H9 (cell line): Measurements from ENCODE around the gene CCDC172. TPM values are rescaled to one million over a fixed set of nuclear protein-coding genes. Genes with fewer than 3 reads are reported as not detected.

ENCODE experiments used
- DNase-seq: peaks from one replicate; pipeline ENCODE4 v3.0.0-alpha.2; 2017
- H2AFZ ChIP-seq: one replicate; pipeline ENCODE4 v1.6.1; 2013; ENCODE audit warnings: mild to moderate bottlenecking, low read length, control low read depth, moderate library complexity
- H2AK5ac ChIP-seq: 2 replicates; pipeline ENCODE4 v1.6.1; 2013; ENCODE audit warnings: low read length, control low read depth, mixed read lengths; ENCODE audit not compliant: insufficient read length
- H2BK120ac ChIP-seq: one replicate; pipeline ENCODE4 v1.6.1; 2013; ENCODE audit warnings: low read depth, mild to moderate bottlenecking, low read length, control low read depth, inconsistent platforms; ENCODE audit not compliant: poor library complexity, severe bottlenecking
- H2BK12ac ChIP-seq: 2 replicates; pipeline ENCODE4 v1.6.1; 2013; ENCODE audit warnings: low read length, control low read depth, mixed read lengths, low read depth; ENCODE audit not compliant: insufficient read length
- H2BK15ac ChIP-seq: 2 replicates; pipeline ENCODE4 v1.6.1; 2013; ENCODE audit warnings: low read depth, low read length, control low read depth
- H2BK20ac ChIP-seq: one replicate; pipeline ENCODE4 v1.6.1; 2013; ENCODE audit warnings: low read depth, mild to moderate bottlenecking, low read length, control low read depth, inconsistent platforms; ENCODE audit not compliant: poor library complexity, severe bottlenecking
- H2BK5ac ChIP-seq: 2 replicates; pipeline ENCODE4 v1.6.1; 2013; ENCODE audit warnings: low read length, control low read depth, mixed read lengths; ENCODE audit not compliant: insufficient read length
- H3K14ac ChIP-seq: 2 replicates; pipeline ENCODE4 v1.6.1; 2013; ENCODE audit warnings: low read length, control low read depth; ENCODE audit not compliant: insufficient read depth
- H3K18ac ChIP-seq: 2 replicates; pipeline ENCODE4 v1.6.1; 2013; ENCODE audit warnings: low read depth, mild to moderate bottlenecking, mixed read lengths, low read length, control low read depth; ENCODE audit not compliant: insufficient read length
- H3K23ac ChIP-seq: 2 replicates; pipeline ENCODE4 v1.6.1; 2013; ENCODE audit warnings: low read length, control low read depth, mixed read lengths, low read depth; ENCODE audit not compliant: insufficient read length
- H3K23me2 ChIP-seq: 2 replicates; pipeline ENCODE4 v1.6.1; 2013; ENCODE audit warnings: low read depth, mild to moderate bottlenecking, mixed read lengths, low read length, control low read depth; ENCODE audit not compliant: insufficient read length, poor library complexity, severe bottlenecking
- H3K27ac ChIP-seq: 2 replicates; pipeline ENCODE4 v1.5.1; 2013; ENCODE audit warnings: low read length, control low read depth, mixed read lengths, low read depth; ENCODE audit not compliant: insufficient read length
- H3K27me3 ChIP-seq: 2 replicates; pipeline ENCODE4 v1.6.1; 2013; ENCODE audit warnings: low read length, control low read depth, inconsistent platforms; ENCODE audit not compliant: insufficient read depth
- H3K4ac ChIP-seq: 2 replicates; pipeline ENCODE4 v1.6.1; 2013; ENCODE audit warnings: low read depth, mild to moderate bottlenecking, control low read depth, inconsistent platforms, low read length, moderate library complexity
- H3K4me1 ChIP-seq: 2 replicates; pipeline ENCODE4 v1.6.1; 2013; ENCODE audit warnings: low read length, control low read depth, inconsistent platforms; ENCODE audit not compliant: insufficient read depth
- H3K4me2 ChIP-seq: 2 replicates; pipeline ENCODE4 v1.6.1; 2013; ENCODE audit warnings: low read length, control low read depth, mixed read lengths; ENCODE audit not compliant: insufficient read length, insufficient read depth
- H3K56ac ChIP-seq: 2 replicates; pipeline ENCODE4 v1.6.1; 2013; ENCODE audit warnings: low read depth, mild to moderate bottlenecking, mixed read lengths, low read length, control low read depth; ENCODE audit not compliant: insufficient read length
- H3K79me1 ChIP-seq: 2 replicates; pipeline ENCODE4 v1.6.1; 2013; ENCODE audit warnings: low read depth, mild to moderate bottlenecking, moderate library complexity, low read length, control low read depth, inconsistent platforms; ENCODE audit not compliant: insufficient read depth, poor library complexity, severe bottlenecking
- H3K79me2 ChIP-seq: 2 replicates; pipeline ENCODE4 v1.6.1; 2013; ENCODE audit warnings: low read length, control low read depth, inconsistent platforms; ENCODE audit not compliant: insufficient read depth
- H3K9ac ChIP-seq: 2 replicates; pipeline ENCODE4 v1.6.1; 2013; ENCODE audit warnings: low read length, control low read depth, mixed read lengths; ENCODE audit not compliant: insufficient read length; ENCODE audit errors: extremely low read depth
- H3K9me3 ChIP-seq: one replicate; pipeline ENCODE4 v1.6.1; 2013; ENCODE audit warnings: low read depth, low read length, inconsistent platforms; ENCODE audit not compliant: control insufficient read depth
- H3T11ph ChIP-seq: one replicate; pipeline ENCODE4 v1.6.1; 2013; ENCODE audit warnings: mild to moderate bottlenecking, low read length, control low read depth, inconsistent platforms
- H4K20me1 ChIP-seq: one replicate; pipeline ENCODE4 v1.6.1; 2013; ENCODE audit not compliant: control insufficient read depth, insufficient read length, insufficient read depth
- H4K5ac ChIP-seq: 2 replicates; pipeline ENCODE4 v1.6.1; 2013; ENCODE audit warnings: low read depth, mild to moderate bottlenecking, mixed read lengths, low read length, control low read depth; ENCODE audit not compliant: insufficient read length
- H4K8ac ChIP-seq: replicated peaks from 2 replicates; pipeline ENCODE4 v1.6.1; 2013; ENCODE audit warnings: low read length, control low read depth, mixed read lengths, low read depth; ENCODE audit not compliant: insufficient read length
- H4K91ac ChIP-seq: 2 replicates; pipeline ENCODE4 v1.6.1; 2013; ENCODE audit warnings: low read depth, mild to moderate bottlenecking, moderate library complexity, mixed read lengths, low read length, control low read depth; ENCODE audit not compliant: insufficient read length
- H3K27ac Mint-ChIP-seq, 3 experiments: 2 replicates in 2 of 3; 3 replicates in 1 of 3; pipeline ENCODE4 v1.8.0; 2020 to 2021; ENCODE audit warnings: mixed read lengths in 3 of 3, mild to moderate bottlenecking in 1 of 3, moderate library complexity in 1 of 3
- H3K27me3 Mint-ChIP-seq: 2 replicates; pipeline ENCODE4 v1.8.0; 2021; ENCODE audit warnings: low read depth, mild to moderate bottlenecking, moderate library complexity, mixed read lengths
- H3K36me3 Mint-ChIP-seq, 3 experiments: 2 replicates in 2 of 3; 3 replicates in 1 of 3; pipeline ENCODE4 v1.8.0; 2020 to 2021; ENCODE audit warnings: low read depth in 3 of 3, mixed read lengths in 3 of 3; ENCODE audit not compliant: insufficient read depth in 1 of 3
- H3K4me1 Mint-ChIP-seq, 2 experiments: 2 replicates each; pipeline ENCODE4 v1.8.0; 2020; ENCODE audit warnings: mixed read lengths in 2 of 2
- H3K4me3 Mint-ChIP-seq, 2 experiments: 2 replicates in 1 of 2; 3 replicates in 1 of 2; pipeline ENCODE4 v1.8.0; 2020 to 2021; ENCODE audit warnings: mild to moderate bottlenecking in 2 of 2, mixed read lengths in 2 of 2, moderate library complexity in 1 of 2
- H3K9me3 Mint-ChIP-seq, 2 experiments: 2 replicates in 1 of 2; 3 replicates in 1 of 2; pipeline ENCODE4 v1.8.0; 2020; ENCODE audit warnings: mild to moderate bottlenecking in 2 of 2, mixed read lengths in 2 of 2, moderate library complexity in 1 of 2
- WGBS: extraction: QIAGEN DNeasy Blood & Tissue Kit; methylation state at CpG from one replicate; pipeline ENCODE4 v1.1.7; 2013; ENCODE audit warnings: missing lambda C conversion rate, low lambda C conversion rate, mixed read lengths; ENCODE audit not compliant: insufficient read length; ENCODE audit errors: extremely low coverage; 5-methylcytosine and 5-hydroxymethylcytosine counted together
- total RNA-seq: library from RNA; stranded (reverse); gene quantifications from 2 replicates; pipeline ENCODE4 v1.2.1, GENCODE V29; 2021
- TF ChIP-seq, protein P1 (sequence below): fragments of 200-600 bp; sonication (generic); conservative IDR thresholded peaks from 3 replicates; pipeline ENCODE4 v1.8.0; 2021; ENCODE audit warnings: antibody characterized with exemption, mild to moderate bottlenecking

CCDC172 gene
- total RNA-seq, 1 experiment from 2014 or later, result 1.3 TPM

DNA sequence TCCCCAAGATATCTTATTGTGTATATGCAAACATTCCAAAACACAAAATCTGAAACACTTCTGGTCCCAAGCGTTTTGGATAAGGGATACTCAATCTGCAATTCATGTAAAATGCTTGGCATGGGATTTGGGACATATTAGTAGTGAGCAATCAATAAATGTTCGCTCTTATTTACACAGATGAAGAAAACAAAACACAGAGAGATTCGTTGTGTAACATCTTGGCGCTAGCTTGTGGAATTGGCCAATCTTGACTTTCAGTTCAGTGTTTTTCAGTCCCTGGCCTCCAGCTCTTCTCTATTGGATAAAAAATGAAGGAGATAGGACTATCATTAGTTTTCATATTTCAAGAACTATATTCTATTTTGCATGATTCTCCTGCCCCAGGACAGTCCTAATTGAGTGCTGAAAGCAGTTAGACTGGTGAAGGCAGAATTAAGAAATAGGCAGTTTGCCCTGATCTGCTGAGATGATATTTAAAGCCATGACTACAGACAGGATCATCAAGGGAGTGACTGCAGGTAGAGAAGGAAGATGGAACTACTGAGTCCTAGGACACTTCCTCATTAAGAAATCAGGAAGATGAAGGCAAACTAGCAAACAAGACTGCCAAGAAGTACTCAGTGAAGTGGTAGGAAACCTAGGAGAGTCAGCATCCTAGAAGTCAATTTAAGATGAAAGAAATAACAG, 105.2 kb downstream of the CCDC172 start:
- Mint-ChIP-seq H3K36me3 (no peaks in the 10 kb centered on the region), H3K4me1 (no peaks in the 10 kb centered on the region), H3K27me3 (no peaks in the 10 kb centered on the region), H3K9me3 (no peaks in the 10 kb centered on the region), H3K4me3 (no peak overlapping the region), H3K27ac (no peak overlapping the region)
- H2AFZ ChIP-seq, result no peak overlapping the region
- no peak overlapping the region for H2AK5ac ChIP-seq
- H2BK5ac ChIP-seq, result no peak overlapping the region
- no peak for DNase-seq
- no peaks in the 10 kb centered on the region for H3K79me2 ChIP-seq
- no peak overlapping the region for H3K27ac ChIP-seq
- H4K20me1 ChIP-seq, result no peaks in the 10 kb centered on the region
- no peak overlapping the region for H4K91ac ChIP-seq
- no peak overlapping the region for H3K56ac ChIP-seq
- no peak overlapping the region for H3K9ac ChIP-seq
- no peak overlapping the region for H3K14ac ChIP-seq
- no peak overlapping the region for H3K18ac ChIP-seq
- no peaks in the 10 kb centered on the region for H3K23me2 ChIP-seq
- TF ChIP-seq, protein P1, sequence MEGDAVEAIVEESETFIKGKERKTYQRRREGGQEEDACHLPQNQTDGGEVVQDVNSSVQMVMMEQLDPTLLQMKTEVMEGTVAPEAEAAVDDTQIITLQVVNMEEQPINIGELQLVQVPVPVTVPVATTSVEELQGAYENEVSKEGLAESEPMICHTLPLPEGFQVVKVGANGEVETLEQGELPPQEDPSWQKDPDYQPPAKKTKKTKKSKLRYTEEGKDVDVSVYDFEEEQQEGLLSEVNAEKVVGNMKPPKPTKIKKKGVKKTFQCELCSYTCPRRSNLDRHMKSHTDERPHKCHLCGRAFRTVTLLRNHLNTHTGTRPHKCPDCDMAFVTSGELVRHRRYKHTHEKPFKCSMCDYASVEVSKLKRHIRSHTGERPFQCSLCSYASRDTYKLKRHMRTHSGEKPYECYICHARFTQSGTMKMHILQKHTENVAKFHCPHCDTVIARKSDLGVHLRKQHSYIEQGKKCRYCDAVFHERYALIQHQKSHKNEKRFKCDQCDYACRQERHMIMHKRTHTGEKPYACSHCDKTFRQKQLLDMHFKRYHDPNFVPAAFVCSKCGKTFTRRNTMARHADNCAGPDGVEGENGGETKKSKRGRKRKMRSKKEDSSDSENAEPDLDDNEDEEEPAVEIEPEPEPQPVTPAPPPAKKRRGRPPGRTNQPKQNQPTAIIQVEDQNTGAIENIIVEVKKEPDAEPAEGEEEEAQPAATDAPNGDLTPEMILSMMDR, result no peak
- H3K9me3 ChIP-seq, result no peaks in the 10 kb centered on the region
- H3K27me3 ChIP-seq, result no peaks in the 10 kb centered on the region
- H3K4me1 ChIP-seq, result no peaks in the 10 kb centered on the region
- WGBS, result no CpG with 5 or more reads among the region's 4 CpGs
- no peak overlapping the region for H2BK20ac ChIP-seq
- H3K79me1 ChIP-seq, result no peaks in the 10 kb centered on the region
- H2BK12ac ChIP-seq, result no peak overlapping the region
- H2BK120ac ChIP-seq, result no peak overlapping the region
- H3K4ac ChIP-seq, result no peak overlapping the region
- H3K4me2 ChIP-seq, result no peak overlapping the region
- H2BK15ac ChIP-seq, result no peak overlapping the region
- H3K23ac ChIP-seq, result no peak overlapping the region
- no peak overlapping the region for H4K8ac ChIP-seq
- no peak overlapping the region for H4K5ac ChIP-seq
- H3T11ph ChIP-seq, result no peak overlapping the region

Other genes starting within 250 kb of the CCDC172 start
- gene GFRA1, start 51.2 kb upstream of the CCDC172 start, total RNA-seq, result 0.24 and 0.59 TPM in 2 replicates
- not detected in 2 replicates for gene PNLIPRP3, start 103.4 kb downstream of the CCDC172 start, total RNA-seq
- not detected in 2 replicates for gene PNLIP, start 221.5 kb downstream of the CCDC172 start, total RNA-seq